Hepatocyte (in vitro differentiated cells): ENCODE data around the gene UNC13D.
"Not testable (repeated sequence)": the region's sequence is repeated elsewhere in the genome, so short reads cannot be mapped to it uniquely, and the experiment has no call there.

Experiments
- EZH2 ChIP-seq: fragments of 200-600 bp; sonication (generic); IDR thresholded peaks from 2 replicates; pipeline ENCODE4 v1.6.1; 2016; ENCODE audit warnings: antibody characterized with exemption, mild to moderate bottlenecking, borderline replicate concordance
- TF ChIP-seq, protein P1 (sequence below): fragments of 200-600 bp; sonication (generic); IDR thresholded peaks from 2 replicates; pipeline ENCODE4 v1.5.1; 2016; ENCODE audit warnings: antibody characterized with exemption, mild to moderate bottlenecking; ENCODE audit not compliant: poor library complexity

DNA sequence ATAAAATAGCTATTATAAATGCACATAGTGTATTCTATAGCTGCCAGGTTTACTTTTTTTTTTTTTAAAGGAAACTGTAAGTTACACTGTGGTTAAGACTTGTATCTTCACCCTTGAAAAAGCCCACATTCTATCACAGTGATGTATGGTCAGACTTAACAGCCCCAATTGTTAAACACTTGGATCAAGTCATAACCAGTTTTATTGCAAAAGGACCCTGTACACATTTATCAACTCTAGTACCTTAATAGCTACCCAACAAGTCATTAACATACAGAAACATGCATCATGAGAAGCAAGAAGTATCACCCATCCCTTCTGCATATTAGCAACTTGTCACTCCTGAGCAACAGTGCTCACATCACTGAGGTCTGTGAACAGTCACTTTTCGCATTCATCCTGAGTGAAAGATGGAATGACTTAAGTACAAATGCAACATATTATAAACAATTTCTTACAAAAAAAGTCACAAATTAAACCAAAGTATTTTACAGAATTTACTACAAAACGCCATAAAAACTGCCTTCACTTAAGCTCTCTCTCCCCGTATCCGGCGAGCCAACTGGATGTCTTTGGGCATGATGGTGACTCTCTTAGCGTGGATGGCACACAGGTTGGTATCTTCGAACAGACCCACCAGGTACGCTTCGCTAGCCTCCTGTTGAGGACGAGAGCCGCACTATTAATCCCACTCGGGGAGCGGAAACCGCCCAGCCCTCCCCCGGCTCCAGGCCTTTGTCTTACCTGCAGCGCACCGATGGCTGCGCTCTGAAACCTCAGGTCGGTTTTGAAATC lies 65.9 kb downstream of the UNC13D start:
- TF ChIP-seq, protein P1, sequence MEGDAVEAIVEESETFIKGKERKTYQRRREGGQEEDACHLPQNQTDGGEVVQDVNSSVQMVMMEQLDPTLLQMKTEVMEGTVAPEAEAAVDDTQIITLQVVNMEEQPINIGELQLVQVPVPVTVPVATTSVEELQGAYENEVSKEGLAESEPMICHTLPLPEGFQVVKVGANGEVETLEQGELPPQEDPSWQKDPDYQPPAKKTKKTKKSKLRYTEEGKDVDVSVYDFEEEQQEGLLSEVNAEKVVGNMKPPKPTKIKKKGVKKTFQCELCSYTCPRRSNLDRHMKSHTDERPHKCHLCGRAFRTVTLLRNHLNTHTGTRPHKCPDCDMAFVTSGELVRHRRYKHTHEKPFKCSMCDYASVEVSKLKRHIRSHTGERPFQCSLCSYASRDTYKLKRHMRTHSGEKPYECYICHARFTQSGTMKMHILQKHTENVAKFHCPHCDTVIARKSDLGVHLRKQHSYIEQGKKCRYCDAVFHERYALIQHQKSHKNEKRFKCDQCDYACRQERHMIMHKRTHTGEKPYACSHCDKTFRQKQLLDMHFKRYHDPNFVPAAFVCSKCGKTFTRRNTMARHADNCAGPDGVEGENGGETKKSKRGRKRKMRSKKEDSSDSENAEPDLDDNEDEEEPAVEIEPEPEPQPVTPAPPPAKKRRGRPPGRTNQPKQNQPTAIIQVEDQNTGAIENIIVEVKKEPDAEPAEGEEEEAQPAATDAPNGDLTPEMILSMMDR: not testable (repeated sequence)
- not testable (repeated sequence) for TF ChIP-seq EZH2
